T-cell (primary cell): ENCODE measurements around the gene GFOD1. TPM values are rescaled to one million over a fixed set of nuclear protein-coding genes. Genes with fewer than 3 reads are reported as not detected.

Experiments used
- ATAC-seq, 4 experiments: fragments of 200-7000 bp in 3 of 4; fragments of 150-1000 bp in 1 of 4; cut with Tn5 transposase; replicated peaks in 1 of 4; 1 replicate in 3 of 4; 2 replicates in 1 of 4; pipeline ENCODE4 v1.10.0; 2021; ENCODE audit warnings: moderate library complexity in 3 of 4, mild to moderate bottlenecking in 2 of 4, moderate number of reproducible peaks in 1 of 4
- CTCF ChIA-PET, 2 donors: fragments of 300-600 bp; sonication (Branson Sonifier 250); formaldehyde crosslinking; loops; one replicate each; lab custom pipeline; 2022; ENCODE audit warnings: antibody characterized with exemption in 2 of 2; lab: Charles Lee
- POLR2A ChIA-PET, 2 donors: fragments of 300-600 bp; sonication (Branson Sonifier 250); formaldehyde crosslinking; loops; one replicate each; lab custom pipeline; 2022; ENCODE audit warnings: antibody characterized with exemption in 2 of 2; lab: Charles Lee
- DNase-seq, 35 experiments: peaks; one replicate each; pipeline versions ENCODE4 v3.0.0 to v3.0.0-alpha.2; 2013 to 2023
- H3K27ac ChIP-seq: one replicate; pipeline ENCODE4 v1.5.1; 2013; ENCODE audit warnings: low read length
- H3K27me3 ChIP-seq, 2 experiments: replicated peaks in 1 of 2; 1 replicate in 1 of 2; 2 replicates in 1 of 2; pipeline versions ENCODE4 v1.6.1 to v1.7.0; 2013; ENCODE audit warnings: low read length in 1 of 2, mixed read lengths in 1 of 2; ENCODE audit not compliant: control insufficient read depth in 2 of 2, insufficient read depth in 2 of 2; ENCODE audit errors: extremely low read depth in 1 of 2
- H3K36me3 ChIP-seq, 2 donors: 1 replicate in 1 of 2; 2 replicates in 1 of 2; pipeline versions ENCODE4 v1.6.1 to v1.7.0; 2013; ENCODE audit warnings: low read length in 1 of 2; ENCODE audit not compliant: control insufficient read depth in 2 of 2, insufficient read depth in 1 of 2; ENCODE audit errors: extremely low read depth in 1 of 2
- H3K4me1 ChIP-seq, 2 experiments: 1 replicate in 1 of 2; 2 replicates in 1 of 2; pipeline versions ENCODE4 v1.6.1 to v1.7.0; 2013; ENCODE audit warnings: low read length in 2 of 2, mixed read lengths in 1 of 2; ENCODE audit not compliant: insufficient read depth in 2 of 2, control insufficient read depth in 1 of 2; ENCODE audit errors: extremely low read depth in 1 of 2
- H3K4me3 ChIP-seq, 2 donors: 1 replicate in 1 of 2; 2 replicates in 1 of 2; pipeline versions ENCODE4 v1.5.1 to v1.7.0; 2013; ENCODE audit warnings: mild to moderate bottlenecking in 2 of 2, low read length in 1 of 2, moderate library complexity in 1 of 2; ENCODE audit not compliant: control insufficient read depth in 1 of 2; ENCODE audit errors: extremely low read depth in 1 of 2
- H3K9me3 ChIP-seq: 2 replicates; pipeline ENCODE4 v1.7.0; 2013
- H3K27ac Mint-ChIP-seq, 2 donors: one replicate each; pipeline ENCODE4 v1.8.0; 2020 to 2021; ENCODE audit warnings: mild to moderate bottlenecking in 2 of 2, mixed read lengths in 2 of 2
- H3K27me3 Mint-ChIP-seq, 2 donors: one replicate each; pipeline ENCODE4 v1.8.0; 2021 to 2022; ENCODE audit warnings: mixed read lengths in 2 of 2
- H3K36me3 Mint-ChIP-seq: one replicate; pipeline ENCODE4 v1.8.0; 2021; ENCODE audit warnings: mixed read lengths
- H3K4me1 Mint-ChIP-seq, 3 donors: one replicate each; pipeline ENCODE4 v1.8.0; 2020 to 2022; ENCODE audit warnings: mixed read lengths in 3 of 3, mild to moderate bottlenecking in 1 of 3
- H3K4me3 Mint-ChIP-seq, 3 donors: one replicate each; pipeline ENCODE4 v1.8.0; 2020 to 2022; ENCODE audit warnings: mild to moderate bottlenecking in 3 of 3, mixed read lengths in 3 of 3, moderate library complexity in 3 of 3
- H3K9me3 Mint-ChIP-seq, 3 donors: one replicate each; pipeline ENCODE4 v1.8.0; 2020 to 2022; ENCODE audit warnings: mixed read lengths in 3 of 3
- WGBS: methylation state at CpG from one replicate; pipeline ENCODE4 v1.1.5; 2013; ENCODE audit warnings: missing lambda C conversion rate; ENCODE audit not compliant: insufficient coverage; 5-methylcytosine and 5-hydroxymethylcytosine counted together
- total RNA-seq, 35 experiments: library from RNA in 6 of 35; stranded (reverse) in 6 of 35; fragments of 120-200 nt in 1 of 35; gene quantifications; one replicate each; pipeline versions ENCODE4 v1.2.1 to v1.2.4 and lab custom pipeline; 2013 to 2026

The GFOD1 gene
- total RNA-seq, 5 donors from 2014 or later (not counting 1 experiment from before 2014, with no cell fraction given) = 1.9 to 3.2 (median 2.3) TPM

DNA sequence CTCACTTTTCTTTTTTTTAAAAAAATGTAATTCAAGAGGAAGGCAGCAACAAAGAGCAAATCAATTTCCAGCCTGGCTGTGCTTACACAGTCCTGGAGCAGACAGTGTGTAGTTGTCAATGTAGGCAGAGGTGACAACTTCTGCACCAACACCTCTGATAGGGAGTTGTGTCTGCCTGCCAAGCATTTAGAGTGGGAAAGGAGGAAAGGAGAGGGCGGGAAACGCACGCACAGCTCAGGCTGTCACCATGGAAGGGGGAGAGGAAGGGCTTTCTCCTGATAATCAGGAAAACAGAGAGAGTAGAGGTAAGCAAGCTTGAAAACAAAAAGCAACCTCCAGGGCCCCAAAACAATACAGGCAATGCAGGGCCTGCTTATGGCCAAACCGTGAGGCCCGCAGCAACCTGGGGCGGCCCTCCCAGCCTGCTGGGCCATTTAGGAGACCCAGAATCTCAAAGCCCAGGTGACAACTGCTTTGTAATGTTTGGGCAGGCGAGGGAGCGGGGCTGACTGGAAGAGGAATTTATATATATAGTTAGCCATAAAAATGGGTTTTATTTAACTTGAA lies 41.5 kb upstream of the GFOD1 start:
- H3K9me3 Mint-ChIP-seq = no peaks in the 10 kb centered on the region
- DNase-seq = no peak
- no CpG with 5 or more reads among the region's 8 CpGs for WGBS
- peaks cover 0 to 2% of the 10 kb centered on the region in 2 experiments for H3K27me3 ChIP-seq
- peaks cover 5 to 13% of the 10 kb centered on the region in 2 experiments for H3K4me1 ChIP-seq
- no peak overlapping the region for H3K4me3 ChIP-seq
- H3K27ac Mint-ChIP-seq = peak overlapping the region in 1 of 2 donors; percentile 31
- ChIA-PET CTCF (no interaction called here), POLR2A (no interaction called here)
- no peak overlapping the region for H3K4me3 Mint-ChIP-seq
- H3K9me3 ChIP-seq = no peaks in the 10 kb centered on the region
- H3K27ac ChIP-seq = no peak overlapping the region
- H3K4me1 Mint-ChIP-seq = peaks cover 17 to 21% (median 17%) of the 10 kb centered on the region in 3 donors
- H3K36me3 ChIP-seq = no peaks in the 10 kb centered on the region
- no peak for ATAC-seq
- no peaks in the 10 kb centered on the region for H3K27me3 Mint-ChIP-seq
- H3K36me3 Mint-ChIP-seq = no peaks in the 10 kb centered on the region

GRCh38 chr6:13528232-13528631 lies 40.8 kb upstream of the GFOD1 start:
- Mint-ChIP-seq H3K27ac (peak overlapping the region in 1 of 2 donors; percentile 37), H3K27me3 (no peaks in the 10 kb centered on the region), H3K4me3 (no peak overlapping the region), H3K9me3 (no peaks in the 10 kb centered on the region), H3K4me1 (peaks cover 17 to 22% (median 17%) of the 10 kb centered on the region in 3 donors), H3K36me3 (no peaks in the 10 kb centered on the region)
- POLR2A ChIA-PET = no interaction called here
- DNase-seq (peak in 1 of 35 experiments; percentile 9), ATAC-seq (no peak)
- Histone ChIP-seq H3K27me3 (peaks cover 0 to 2% of the 10 kb centered on the region in 2 experiments), H3K27ac (no peak overlapping the region), H3K4me3 (no peak overlapping the region), H3K9me3 (no peaks in the 10 kb centered on the region), H3K4me1 (peaks cover 5 to 13% of the 10 kb centered on the region in 2 experiments), H3K36me3 (no peaks in the 10 kb centered on the region)
- CTCF ChIA-PET = no interaction called here
- WGBS = no CpG with 5 or more reads among the region's 3 CpGs

DNA sequence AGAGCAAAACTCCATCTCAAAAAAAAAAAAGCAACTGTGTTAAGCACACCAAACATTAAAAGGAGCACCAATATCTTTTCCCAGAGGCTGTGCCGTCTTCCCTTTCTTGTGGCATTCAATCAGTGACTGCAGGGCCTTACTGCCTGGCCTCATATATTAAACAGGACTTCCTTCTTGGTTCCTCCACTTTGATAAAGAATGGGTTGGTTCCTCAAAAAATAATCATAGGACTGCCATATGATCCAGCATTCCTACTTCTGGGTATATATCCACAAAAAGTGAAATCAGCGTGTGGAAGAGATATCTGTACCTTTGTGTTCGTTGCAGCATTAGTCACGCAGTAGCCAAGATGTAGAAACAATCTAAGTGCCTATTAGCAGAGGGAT lies 40.3 kb upstream of the GFOD1 start:
- H3K4me1 ChIP-seq = peaks cover 5 to 13% of the 10 kb centered on the region in 2 experiments
- H3K9me3 ChIP-seq = no peaks in the 10 kb centered on the region
- H3K27me3 ChIP-seq = peaks cover 0 to 2% of the 10 kb centered on the region in 2 experiments
- ChIA-PET POLR2A (no interaction called here), CTCF (no interaction called here)
- no peaks in the 10 kb centered on the region for H3K27me3 Mint-ChIP-seq
- H3K4me3 Mint-ChIP-seq = no peak overlapping the region
- ATAC-seq (no peak), DNase-seq (no peak)
- H3K4me1 Mint-ChIP-seq = peaks cover 17 to 22% (median 17%) of the 10 kb centered on the region in 3 donors
- H3K27ac Mint-ChIP-seq = peak overlapping the region in 1 of 2 donors; percentile 35
- no peaks in the 10 kb centered on the region for H3K36me3 Mint-ChIP-seq
- H3K27ac ChIP-seq = no peak overlapping the region
- no peak overlapping the region for H3K4me3 ChIP-seq
- WGBS = no CpG with 5 or more reads among the region's 4 CpGs
- H3K36me3 ChIP-seq = no peaks in the 10 kb centered on the region
- H3K9me3 Mint-ChIP-seq = no peaks in the 10 kb centered on the region

DNA sequence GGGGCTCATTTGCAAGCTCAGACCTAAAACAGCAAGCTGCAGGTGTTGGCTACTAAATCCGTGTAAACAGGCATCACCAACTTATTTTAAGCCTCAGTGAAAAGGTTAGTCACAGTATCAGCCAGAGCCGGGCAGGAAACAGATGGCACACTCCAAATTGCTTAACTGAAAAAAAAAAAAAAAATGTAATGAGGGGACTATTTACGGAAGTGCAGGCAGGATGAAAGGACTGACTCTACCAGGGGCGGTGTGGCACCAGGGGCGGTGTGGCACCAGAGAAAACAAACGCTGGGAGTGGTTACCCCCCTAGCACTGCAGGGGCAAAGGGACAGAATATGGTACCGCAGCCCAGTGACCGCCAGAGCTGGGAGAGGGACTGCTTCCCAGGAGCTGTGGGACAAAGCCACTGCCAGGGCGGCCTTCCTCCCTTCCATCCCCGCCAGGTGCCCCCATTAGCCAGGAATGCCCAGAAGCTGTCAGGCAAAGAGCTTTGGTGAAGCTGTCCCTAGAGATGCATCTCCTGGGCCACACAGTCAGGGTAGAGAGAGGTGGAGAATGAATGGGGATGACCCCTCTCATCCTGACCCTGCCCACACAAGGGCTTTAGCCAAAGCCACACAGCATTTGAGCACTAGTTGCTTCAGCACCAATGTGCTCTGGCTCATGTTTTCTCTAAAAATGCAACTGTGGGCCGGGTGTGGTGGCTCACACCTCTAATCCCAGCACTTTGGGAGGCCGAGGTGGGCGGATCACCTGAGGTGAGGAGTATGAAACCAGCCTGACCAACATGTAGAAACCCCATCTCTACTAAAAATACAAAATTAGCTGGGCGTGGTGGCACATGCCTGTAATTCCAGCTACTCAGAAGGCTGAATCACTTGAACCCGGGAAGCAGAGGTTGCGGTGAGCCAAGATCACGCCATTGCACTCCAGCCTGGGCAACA lies 39.6 kb upstream of the GFOD1 start:
- Histone ChIP-seq H3K9me3 (no peaks in the 10 kb centered on the region), H3K27me3 (peaks cover 0 to 2% of the 10 kb centered on the region in 2 experiments), H3K4me3 (peak overlapping the region in 1 of 2 donors; percentile 8), H3K36me3 (no peaks in the 10 kb centered on the region), H3K27ac (no peak overlapping the region), H3K4me1 (peaks cover 5 to 13% of the 10 kb centered on the region in 2 experiments)
- ChIA-PET CTCF (interaction anchor here (0.6 to 1.0 kb wide), 2 partner anchors 90 to 290 kb away, joined by 3 read pairs; no protein-coding TSS in a partner anchor), POLR2A (no interaction called here)
- Mint-ChIP-seq H3K36me3 (no peaks in the 10 kb centered on the region), H3K27me3 (no peaks in the 10 kb centered on the region), H3K9me3 (no peaks in the 10 kb centered on the region), H3K4me3 (peak overlapping the region in 1 of 3 donors; percentile 39), H3K27ac (peak overlapping the region; percentile 69 to 81), H3K4me1 (peaks cover 17 to 22% (median 17%) of the 10 kb centered on the region in 3 donors)
- ATAC-seq (peak; percentile 88 to 98 (median 92)), DNase-seq (peak in 34 of 35 experiments; percentile 5 to 64 (median 38))
- 70% methylated on average over 11 of the region's 17 CpGs for WGBS

DNA sequence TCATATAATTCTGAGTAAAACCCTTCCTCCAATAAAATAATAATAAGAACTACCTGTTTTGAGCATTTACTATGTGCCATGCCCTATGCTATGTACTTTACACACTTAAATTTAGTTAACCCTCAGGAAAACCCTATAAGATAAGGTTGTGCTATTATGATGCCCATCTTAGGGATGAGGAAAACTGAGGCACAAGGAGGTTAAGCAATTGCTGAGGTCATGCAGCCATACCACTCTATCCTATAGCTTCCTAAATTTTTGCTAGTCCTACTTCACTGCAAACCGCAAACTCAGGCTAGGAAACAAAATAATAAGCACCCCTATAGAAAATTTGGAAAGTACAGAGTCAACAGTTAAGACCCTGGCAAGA lies 38.9 kb upstream of the GFOD1 start:
- Histone ChIP-seq H3K27me3 (peaks cover 0 to 2% of the 10 kb centered on the region in 2 experiments), H3K36me3 (no peaks in the 10 kb centered on the region), H3K4me1 (peaks cover 5 to 13% of the 10 kb centered on the region in 2 experiments), H3K27ac (no peak overlapping the region), H3K4me3 (no peak overlapping the region), H3K9me3 (no peaks in the 10 kb centered on the region)
- H3K4me1 Mint-ChIP-seq = peaks cover 17 to 22% (median 17%) of the 10 kb centered on the region in 3 donors
- WGBS = no CpG with 5 or more reads among the region's 1 CpG
- DNase-seq = no peak
- ChIA-PET CTCF (interaction anchor here (0.6 to 1.0 kb wide), 2 partner anchors 90 to 291 kb away, joined by 3 read pairs; no protein-coding TSS in a partner anchor), POLR2A (interaction anchor here in 1 of 2 donors (0.6 to 0.8 kb wide), 2 partner anchors 186 to 1112 kb away, joined by 3 to 5 read pairs; no protein-coding TSS in a partner anchor)
- peak overlapping the region in 1 of 2 donors; percentile 81 for H3K27ac Mint-ChIP-seq
- no peak for ATAC-seq
- no peaks in the 10 kb centered on the region for H3K27me3 Mint-ChIP-seq
- no peaks in the 10 kb centered on the region for H3K9me3 Mint-ChIP-seq
- no peaks in the 10 kb centered on the region for H3K36me3 Mint-ChIP-seq
- H3K4me3 Mint-ChIP-seq = peak overlapping the region in 1 of 3 donors; percentile 39

- Mint-ChIP-seq H3K4me1 (peaks cover 17 to 22% (median 17%) of the 10 kb centered on the region in 3 donors), H3K27me3 (no peaks in the 10 kb centered on the region), H3K4me3 (no peak overlapping the region), H3K27ac (peak overlapping the region in 1 of 2 donors; percentile 52), H3K9me3 (no peaks in the 10 kb centered on the region), H3K36me3 (no peaks in the 10 kb centered on the region)
- Histone ChIP-seq H3K36me3 (no peaks in the 10 kb centered on the region), H3K4me3 (no peak overlapping the region), H3K4me1 (peaks cover 5 to 13% of the 10 kb centered on the region in 2 experiments), H3K27me3 (peaks cover 0 to 2% of the 10 kb centered on the region in 2 experiments), H3K9me3 (no peaks in the 10 kb centered on the region), H3K27ac (no peak overlapping the region)
- ATAC-seq = no peak
- POLR2A ChIA-PET = no interaction called here
- CTCF ChIA-PET = no interaction called here
- WGBS = 97% methylated on average over 5 of the region's 12 CpGs
- no peak for DNase-seq
Measured at GRCh38 chr6:13524801-13525508, 37.6 kb upstream of the GFOD1 start.
